Measurements from ENCODE around the gene INSR.
"Not testable (repeated sequence)": the region's sequence is repeated elsewhere in the genome, so short reads cannot be mapped to it uniquely, and the experiment has no call there.

The INSR gene

DNA sequence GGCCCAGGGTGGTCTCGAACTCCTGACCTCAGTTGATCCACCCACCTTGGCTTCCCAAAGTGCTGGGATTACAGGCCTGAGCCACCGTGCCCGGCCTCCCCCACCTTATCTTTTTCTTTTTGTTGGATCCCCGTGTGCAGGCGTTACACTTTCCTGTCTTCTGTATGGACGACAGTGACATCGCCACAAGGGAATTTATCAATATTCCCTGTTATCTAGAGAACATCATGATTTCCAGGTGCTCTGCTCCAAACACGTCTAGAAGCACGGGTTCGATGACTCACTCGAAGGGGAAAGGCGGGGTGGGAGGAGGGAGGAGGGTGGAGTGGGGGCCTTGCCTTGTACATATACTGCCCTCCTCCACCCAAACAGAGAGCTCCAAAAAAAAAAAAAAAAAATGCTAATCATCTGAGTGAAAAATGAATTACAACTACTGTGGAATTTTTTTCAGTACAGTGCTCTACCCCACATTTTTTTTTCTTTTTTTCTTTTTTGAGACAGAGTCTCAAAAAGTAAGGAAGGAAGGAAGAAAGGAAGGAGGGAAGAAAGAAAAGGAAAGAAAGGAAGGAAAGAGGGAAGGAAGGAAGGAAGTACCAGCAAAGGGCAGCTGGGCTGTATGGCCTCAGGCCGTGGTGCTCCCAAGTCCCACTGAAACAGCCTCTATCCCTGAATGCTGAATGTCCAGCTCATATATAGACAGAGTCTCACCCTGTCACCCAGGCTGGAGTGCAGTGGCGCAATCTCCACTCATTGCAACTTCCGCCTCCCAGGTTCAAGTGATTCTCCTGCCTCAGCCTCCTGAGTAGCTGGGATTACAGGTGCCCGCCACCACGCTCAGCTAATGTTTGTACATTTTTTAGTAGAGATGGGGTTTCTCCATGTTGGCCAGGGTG, 36.8 kb downstream of the INSR start:
- FAIRE-seq: no peak

DNA sequence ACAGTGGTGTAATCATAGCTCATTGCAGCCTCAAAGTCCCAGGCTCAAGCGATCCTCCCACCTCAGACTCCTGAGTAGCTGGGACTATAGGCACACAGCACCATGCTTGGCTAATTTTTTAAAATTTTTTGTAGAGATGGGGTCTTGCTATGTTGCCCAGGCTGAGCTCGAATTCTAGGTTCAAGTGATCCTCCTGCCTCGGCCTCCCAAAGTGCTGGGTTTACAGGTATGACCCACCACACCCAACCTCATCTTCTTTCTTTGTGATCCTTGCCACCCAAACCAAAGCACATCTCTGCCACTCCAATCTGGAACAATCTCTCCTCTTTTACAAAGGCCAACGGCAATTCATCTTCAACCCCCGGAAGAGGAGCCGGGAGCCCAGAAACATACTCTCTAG, 38.6 kb downstream of the INSR start:
- no peak for FAIRE-seq

DNA sequence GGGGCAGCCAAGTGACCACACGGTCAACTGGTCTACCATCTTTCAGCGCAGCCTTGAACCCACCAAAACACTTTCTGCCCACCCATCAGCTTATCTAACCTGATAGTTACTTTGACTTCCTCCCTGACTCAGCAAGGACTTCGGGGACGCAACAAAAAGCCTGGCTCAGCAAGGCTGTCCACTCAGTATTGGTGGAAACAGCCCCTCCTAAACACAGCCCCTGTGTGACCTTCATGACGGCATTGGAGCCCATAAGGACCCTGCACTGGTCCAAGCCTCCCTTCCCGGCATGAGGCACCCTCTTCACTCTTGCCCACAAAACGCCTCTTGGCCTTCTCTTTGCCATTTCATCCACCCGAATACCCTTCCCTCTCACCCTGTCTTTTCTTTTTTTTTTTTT, 39.1 kb downstream of the INSR start:
- FAIRE-seq: no peak

DNA sequence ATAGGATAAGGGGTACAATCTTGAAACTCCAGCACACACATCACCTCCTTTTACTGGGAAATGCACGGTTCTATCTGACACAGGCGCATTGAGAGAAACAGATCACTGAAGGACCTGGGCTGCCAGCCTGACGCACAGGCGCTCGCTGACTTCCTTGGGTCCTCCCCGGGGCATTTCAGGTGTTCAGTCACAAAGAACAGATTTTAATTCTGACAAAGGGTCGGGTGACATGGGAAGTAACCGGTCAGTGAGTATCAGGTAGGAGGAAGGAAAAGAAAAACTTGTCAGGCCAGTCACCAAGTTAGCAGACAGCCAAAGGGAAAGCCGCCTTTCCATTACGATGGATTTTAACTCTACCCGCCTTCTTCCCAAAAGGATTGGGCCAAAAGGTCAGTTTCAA, 39.6 kb downstream of the INSR start:
- FAIRE-seq: no peak

DNA sequence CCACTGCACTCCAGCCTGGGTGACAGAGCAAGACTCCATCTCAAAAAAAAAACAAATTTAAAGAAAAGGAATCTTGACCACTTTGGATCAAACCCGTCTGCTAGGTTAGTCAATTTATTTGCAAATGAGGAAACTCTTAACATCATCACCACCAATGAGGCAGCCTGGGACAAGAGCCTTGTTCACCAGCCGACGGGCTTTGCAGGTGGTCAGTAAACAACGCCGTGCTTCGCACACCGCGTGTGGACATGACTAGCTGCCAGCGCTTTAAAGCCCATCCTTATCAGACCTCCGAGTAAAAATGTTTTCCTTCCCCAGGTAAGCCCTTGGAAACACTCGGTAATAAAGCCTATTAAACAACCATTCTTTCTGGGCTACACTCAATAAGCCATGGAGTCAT, 41.9 kb downstream of the INSR start:
- FAIRE-seq: no peak

DNA sequence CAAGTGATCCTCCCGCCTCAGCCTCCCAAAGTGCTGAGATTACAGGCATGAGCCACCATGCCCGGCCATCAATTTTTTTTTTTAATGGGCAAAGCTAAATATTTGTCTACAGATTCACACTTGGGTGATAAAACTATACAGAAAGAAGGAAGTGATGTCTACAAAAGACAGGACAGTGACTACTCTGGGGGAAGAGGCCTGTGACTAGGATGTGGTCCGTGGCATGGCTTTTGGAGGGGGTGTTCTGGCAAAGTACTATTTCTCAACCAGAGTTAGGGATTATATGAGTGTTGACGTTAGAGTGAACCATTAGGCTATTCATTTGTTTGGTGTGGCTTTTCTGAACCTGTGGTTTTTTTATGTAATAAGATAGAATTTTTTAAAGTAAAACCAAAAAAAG, 42.7 kb downstream of the INSR start:
- no peak for FAIRE-seq

DNA sequence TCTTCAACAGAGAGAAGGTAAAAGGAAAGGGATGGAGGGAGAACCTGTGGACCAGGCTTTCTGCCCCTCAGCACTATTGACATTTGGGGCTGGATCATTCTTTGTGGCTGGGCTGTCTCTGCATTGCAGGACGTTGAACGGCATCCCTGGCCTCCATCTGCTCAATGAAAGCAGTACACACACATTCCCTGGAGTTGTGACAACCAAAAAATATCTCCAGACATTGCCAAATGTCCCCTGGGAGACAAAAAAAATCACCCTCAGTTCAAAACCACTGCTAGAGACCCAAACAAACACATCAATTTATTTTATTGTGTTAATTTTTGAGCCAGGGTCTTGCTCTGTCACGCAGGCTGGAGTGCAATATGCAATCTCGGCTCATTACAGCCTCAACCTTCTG, 43.3 kb downstream of the INSR start:
- no peak for FAIRE-seq

DNA sequence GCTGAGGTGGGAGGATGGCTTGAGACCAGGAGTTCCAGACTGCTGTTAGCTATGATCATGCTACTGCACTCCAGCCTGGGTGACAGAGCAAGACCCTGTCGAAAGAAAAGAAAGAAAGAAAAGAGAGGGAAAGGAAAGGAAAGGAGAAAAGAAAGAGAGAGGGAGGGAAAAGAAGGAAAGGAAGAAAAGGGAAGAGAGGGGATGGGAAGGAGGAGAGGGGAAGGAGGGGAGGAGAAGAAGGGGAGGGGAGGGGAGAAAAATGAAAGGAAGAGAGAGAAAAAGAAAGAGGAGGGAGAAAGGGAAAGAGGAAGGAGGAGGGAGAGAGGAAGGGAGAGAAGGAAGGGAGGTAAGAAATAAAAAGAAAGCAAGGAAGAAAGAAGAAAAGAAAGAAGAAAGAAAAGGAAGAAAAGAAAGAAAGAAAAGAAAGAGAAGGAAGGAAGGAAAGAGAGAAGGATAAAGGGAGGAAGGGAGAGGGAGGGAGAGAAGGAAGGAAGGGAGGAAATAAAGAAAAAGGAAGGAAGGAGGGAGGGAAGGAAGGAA, 44.1 kb downstream of the INSR start:
- FAIRE-seq: no peak

DNA sequence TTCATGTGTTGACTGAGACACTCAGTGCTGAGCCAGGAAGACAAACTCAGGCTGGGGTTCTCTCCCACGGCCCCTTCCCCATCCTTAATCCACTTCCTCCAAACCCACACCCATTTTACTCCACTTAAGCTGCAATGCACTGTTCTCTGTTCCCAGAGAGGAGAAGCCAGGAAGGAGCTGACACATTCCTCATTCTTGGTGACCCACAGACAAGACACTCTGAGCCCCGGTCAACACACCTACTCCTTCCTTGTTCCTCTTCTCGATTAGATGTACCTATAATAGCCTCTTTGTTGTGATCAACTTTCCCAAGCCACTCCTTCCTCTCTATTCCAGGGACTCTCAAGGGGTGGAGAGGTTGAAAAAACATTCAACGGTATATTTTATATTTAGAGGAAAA, 47.1 kb downstream of the INSR start:
- no peak for FAIRE-seq

DNA sequence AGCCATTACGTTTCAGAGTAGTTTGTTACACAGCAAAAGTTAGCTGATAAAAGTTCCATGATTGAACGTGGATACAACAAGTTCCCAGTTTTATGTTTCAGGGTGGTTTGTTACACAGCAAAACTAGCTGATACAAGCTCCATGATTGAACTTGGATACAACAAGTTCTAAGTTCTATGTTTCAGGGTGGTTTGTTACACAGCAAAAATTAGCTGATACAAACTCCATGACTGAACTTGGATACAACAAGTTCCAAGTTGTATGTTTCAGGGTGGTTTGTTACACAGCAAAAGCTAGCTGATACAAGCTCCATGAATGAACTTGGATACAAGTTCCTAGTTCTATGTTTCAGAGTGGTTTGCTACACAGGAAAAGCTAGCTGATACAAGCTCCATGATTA, 47.6 kb downstream of the INSR start:
- no peak for FAIRE-seq

DNA sequence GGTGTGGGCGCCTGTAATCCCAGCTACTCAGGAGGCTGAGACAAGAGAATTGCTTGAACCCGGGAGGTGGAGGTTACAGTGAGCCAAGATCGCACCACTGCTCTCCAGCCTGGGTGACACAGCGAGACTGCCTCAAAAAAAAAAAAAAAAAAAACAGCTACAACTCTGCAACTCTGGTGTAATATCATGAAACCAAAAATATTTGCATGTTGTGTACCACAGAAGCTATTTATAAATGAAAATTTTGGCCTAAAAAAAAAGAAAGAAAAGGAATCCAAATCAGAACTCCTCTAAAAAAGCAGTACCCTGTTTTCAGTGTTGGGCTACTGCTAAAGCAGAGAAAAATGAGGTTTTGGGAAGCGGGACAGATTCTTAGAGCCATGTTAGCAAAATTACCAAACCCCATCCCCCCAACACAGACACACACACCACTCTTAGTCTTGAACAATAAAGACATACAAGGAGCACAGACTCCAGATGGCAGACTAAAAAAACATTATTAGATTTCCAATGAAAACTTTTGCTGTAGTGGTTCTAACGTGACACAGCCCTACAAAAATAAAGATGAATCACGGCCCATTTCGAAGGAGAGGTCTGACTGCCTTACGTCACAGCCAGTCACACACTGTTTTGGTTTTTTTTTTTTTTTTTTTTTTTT, 51.5 kb downstream of the INSR start:
- no peak for FAIRE-seq

DNA sequence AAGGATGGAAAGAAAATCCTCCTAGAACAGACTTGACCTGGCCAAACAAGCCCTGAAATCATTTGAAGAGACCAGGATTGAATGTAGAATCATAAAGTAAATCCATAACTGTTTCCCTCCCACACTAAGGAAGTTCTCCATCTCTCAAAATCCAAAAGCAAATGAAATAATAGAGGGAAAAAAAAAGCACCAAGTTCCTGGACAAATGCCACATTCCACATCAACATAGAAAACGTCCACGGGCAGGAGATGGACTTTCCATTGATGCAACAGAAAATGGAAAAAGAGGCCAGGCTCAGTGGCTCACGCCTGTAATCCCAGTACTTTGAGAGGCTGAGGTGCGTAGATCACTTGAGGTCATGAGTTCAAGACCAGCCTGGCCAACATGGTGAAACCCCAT, 56.2 kb downstream of the INSR start:
- FAIRE-seq: no peak

DNA sequence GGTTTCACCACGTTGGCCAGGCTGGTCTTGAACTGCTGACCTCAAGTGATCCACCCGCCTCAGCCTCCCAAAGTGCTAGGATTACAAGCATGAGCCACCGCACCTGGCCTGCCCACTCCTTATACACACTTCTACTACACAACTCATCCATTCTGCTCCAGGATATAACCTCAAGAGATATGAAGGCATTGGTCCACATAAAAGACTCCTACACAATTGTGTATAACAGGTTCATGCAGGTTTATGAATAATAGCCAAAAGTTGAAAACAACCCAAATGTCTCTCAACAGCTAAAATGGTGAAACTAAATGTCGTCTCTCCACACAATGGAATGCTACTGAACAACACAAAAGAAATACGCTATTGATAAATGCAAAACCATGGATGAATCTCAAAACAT, 58.1 kb downstream of the INSR start:
- FAIRE-seq: no peak

DNA sequence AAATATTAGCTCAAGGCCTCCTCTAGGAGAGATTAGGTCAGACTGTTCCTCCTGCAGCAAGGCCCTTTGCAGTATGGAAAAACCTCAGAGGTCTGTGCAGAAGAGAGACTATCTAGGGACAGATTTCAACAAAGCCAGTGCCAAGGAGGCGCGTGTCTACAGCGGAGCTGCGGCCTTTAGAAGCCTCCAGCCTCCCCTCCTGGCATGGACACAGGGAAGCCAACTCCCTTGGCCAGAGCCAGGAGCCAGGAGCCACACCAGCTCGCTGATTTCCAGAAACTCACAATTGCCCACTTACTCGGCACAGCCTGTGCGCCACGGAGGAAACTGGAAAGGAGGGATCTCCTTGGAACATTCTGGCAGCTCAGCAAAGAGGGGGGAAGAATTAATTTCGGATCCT, 63.4 kb downstream of the INSR start:
- no peak for FAIRE-seq

DNA sequence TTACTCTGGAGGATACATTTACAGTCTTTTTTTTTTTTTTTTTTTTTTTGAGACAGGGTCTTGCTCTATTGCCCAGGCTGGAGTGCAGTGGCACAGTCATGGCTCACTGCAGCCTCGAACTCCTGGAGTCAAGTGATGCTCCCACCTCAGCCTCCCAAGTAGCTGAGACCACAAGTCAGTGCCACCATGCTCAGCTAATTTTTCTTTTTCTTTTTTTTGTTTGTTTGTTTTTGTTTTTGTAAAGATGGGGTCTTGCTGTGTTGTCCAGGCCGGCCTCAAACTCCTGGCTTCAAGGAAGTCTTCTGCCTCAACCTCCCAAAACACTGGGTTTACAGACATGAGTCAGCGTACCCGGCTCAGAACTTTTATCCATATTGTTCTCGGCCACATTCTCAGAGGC, 64.5 kb downstream of the INSR start:
- FAIRE-seq: no peak

DNA sequence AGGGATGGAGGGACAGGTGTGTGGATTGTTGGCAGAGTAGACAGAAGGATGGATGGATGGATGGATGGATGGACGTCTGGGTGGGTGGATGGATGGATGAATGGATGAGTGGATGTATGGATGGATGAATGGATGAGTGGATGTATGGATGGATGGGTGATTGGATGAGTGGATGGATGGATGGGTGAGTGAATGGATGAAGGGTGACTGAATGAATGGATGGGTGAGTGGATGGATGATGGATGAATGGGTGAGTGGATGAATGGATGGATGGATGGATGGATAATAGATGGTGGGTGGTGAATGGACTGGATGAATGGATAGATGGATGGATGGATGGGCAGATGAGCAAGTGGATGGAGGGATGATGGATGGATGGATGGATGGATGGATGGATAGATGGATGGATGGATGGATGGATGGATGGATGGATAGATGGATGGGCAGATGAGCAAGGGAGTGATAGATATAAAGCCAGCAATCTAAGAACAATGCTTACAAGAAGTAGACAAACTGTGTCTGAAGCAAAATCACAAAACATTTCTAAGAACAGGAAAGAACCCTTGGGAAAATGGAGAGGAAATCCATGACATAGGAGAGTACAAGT, 65.2 kb downstream of the INSR start:
- no peak for FAIRE-seq

DNA sequence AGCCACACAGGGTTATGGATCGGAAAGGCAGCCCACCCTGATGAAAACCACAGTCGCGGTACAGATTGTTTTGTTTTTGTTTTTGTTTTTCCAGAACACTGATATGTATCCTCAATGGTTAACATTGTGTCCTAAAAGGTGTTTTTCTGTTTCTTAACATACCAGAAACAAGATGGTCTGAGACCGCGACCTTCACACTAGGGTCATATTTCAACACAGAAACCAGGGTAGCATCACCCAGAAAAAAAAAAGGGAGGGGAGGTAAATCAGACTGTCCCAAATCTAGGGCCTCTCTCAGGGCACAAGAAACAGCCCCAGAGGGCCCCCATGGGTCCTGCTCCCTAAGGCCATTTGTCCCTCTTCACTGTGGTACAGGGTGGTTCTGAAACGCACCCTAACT, 66.5 kb downstream of the INSR start:
- FAIRE-seq: no peak

DNA sequence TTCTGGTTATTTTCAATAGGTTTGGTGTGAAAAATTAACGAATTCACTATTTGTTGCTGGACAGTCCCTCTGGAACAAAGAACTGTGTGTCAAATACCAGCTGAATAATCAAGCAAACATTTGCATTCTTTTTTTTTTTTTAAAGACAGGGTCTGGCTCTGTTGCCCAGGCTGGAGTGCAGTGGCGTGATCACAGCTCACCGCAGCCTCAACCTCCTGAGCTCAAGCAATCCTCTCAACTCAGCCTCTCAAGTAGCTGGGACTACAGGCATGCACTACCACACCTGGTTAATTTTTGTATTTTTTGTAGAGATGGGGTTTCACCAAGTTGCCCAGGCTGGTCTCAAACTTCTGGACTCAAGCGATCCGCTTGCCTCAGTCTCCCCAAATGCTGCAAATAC, 67.1 kb downstream of the INSR start:
- not testable (repeated sequence) for FAIRE-seq

DNA sequence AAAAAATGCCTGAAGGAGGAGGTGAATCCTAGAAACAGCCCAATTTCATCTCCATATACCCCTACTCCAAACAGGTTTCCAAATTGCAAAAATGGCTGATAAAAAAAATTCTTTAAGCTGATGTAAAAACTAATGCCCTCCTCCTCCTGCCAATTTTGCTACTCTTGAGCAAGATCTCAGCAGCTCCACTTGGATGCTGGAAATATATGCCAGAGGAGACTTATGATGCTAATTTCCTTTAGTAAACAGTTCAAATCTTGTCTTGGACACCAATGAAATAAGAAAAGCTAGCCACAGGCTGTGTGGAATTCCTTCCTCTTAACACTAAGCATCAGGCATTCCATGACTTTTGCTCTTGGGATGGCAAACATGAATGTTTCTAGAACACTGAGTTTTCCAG, 67.5 kb downstream of the INSR start:
- no peak for FAIRE-seq

DNA sequence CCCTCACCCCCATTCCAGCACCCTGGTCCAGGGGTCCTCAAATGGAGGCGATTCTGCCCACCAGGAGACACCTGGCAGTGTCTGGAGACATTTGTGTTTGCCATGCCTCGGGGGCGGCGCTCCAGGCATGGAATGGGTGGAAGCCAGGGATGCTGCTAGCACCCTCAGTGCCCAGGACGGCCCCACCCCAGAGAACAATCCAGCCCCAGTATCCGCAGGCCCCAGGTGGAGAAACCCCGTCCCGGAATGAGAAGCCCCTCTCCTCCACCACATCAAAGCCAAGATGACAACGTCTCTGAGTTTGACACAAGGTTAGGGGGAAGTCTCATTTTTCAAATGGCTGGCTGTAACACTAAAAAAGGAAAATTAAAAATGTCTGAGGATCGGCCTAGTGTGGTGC, 68.5 kb downstream of the INSR start:
- no peak for FAIRE-seq

DNA sequence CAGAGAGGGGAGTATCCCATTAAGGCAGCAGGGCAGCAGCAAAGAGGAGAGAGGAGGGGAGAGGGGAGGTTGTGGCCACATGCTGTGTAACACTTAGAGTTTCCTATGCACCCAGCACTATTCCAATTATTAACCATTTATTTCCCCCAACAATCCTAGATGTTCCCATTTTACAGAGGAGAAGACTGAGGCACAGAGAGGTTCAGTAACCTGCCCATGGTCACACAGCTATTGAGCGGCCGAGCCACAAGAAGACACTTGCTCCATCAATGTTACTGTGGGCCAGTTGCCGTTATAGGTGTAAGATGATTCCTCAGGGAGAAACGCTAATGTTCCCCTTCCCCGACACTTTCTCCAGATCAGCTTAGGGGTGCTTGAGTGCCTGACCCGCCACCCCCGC, 69.2 kb downstream of the INSR start:
- no peak for FAIRE-seq

DNA sequence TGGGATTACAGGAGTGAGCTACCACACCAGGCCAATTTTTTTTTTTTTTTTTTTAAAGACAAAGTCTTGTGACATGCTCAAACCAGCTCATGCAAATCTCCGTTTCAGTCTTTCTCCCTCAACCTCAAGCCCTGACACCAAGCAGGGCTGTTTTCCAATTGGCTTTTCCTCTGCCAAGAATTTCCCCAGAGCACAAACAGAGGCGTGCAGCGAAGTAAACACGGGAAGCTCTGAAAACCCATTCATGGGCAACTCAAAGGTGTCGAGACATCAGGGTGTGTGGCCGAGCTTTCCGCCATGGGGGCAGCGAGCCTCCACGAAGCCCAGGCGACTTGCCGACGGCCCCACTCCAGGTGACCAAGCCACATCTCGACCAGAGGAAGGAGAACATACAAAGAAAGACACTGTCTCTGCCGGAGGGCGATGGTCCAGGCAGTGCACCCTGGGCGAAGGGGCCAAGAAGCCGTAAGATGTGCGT, 70.0 kb downstream of the INSR start:
- no peak for FAIRE-seq

DNA sequence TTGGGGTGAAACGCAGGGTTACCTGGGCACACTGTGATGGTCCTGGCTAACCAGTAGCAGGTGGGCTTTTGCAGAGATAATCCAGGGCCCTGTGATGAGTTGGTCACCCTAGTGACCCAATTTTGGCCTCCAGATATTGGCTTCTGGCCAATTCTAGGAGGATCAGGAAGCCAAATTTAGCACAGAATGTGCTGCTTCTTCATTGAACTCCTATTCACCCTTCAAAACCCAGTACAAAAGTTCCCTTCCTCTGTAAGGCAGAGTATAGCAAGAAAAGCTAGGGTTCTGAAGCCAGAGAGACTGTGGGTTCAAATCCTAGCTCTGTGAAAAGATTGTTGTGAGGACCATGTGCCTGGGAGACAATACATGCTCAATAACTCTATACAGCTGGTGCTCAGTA, 70.8 kb downstream of the INSR start:
- FAIRE-seq: no peak

DNA sequence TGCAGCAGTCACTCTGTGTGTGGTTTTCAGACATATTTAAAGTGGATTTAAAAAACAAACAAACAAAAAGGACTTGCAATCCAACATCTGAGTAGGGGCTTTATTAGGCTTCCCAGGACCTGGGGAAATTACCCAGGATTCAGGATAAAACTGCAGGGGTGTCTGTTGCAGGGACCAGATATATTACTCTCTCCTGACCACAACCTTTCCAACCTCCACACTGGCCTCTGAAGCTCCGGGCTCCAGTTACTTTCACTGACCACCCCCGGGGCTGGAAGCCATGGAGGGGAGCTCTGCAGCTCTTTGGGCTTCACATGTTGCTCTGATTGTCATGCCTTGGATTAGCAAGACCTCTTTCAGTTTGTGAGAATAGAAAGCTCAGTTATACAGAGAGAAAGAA, 75.2 kb downstream of the INSR start:
- no peak for FAIRE-seq

All from colon (tissue), 2 donors.